ENCODE data around the gene COL26A1. TPM values are rescaled to one million over a fixed set of nuclear protein-coding genes. Genes with fewer than 3 reads are reported as not detected.

Gene COL26A1
- total and polyA plus RNA-seq, 2 of the 4 experiments (the other 2 are of a cell fraction) = not detected

DNA sequence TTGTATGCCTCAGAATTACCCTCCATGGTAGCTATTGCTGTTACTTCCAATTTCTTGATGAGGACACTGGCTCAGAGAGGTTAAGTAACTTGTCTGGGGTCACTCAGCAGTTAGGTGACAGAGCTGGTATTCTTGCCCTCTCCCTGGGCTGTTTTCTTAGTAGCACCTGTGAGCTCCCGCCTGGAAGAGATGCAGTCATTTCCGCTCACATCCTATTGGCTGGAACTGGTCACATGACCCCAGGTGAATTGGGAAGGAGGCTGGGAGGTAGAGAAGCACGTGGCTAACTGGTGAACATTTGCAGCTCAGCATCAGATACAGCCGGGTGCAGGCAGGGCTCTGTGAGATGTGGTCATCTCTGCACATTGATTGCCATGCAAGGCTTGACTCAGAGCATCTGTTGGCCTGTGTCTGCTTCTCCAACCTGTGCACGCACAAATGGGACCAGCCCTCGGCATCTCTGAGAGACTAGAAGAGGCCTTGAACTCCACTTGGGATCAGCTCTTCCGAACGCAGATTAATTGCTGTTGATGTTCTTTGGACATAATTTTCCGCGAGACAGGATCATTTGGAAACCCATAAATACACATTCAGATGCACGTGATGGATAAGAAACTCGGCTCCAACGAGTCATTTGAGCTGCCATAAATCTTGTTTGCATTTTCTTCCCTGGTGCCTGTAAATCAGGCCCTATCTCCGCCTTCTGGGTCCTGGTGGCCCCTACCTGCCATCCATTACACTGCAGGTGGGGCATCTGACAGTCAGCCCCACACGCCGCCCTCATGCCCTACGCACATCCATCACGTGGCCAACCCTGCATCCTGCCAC is 223.6 kb downstream of the COL26A1 start (continued):
- no peak for TF ChIP-seq FOS (IDR thresholded peaks at IDR 0.05; ENCODE audit: low read depth, low read length)

DNA sequence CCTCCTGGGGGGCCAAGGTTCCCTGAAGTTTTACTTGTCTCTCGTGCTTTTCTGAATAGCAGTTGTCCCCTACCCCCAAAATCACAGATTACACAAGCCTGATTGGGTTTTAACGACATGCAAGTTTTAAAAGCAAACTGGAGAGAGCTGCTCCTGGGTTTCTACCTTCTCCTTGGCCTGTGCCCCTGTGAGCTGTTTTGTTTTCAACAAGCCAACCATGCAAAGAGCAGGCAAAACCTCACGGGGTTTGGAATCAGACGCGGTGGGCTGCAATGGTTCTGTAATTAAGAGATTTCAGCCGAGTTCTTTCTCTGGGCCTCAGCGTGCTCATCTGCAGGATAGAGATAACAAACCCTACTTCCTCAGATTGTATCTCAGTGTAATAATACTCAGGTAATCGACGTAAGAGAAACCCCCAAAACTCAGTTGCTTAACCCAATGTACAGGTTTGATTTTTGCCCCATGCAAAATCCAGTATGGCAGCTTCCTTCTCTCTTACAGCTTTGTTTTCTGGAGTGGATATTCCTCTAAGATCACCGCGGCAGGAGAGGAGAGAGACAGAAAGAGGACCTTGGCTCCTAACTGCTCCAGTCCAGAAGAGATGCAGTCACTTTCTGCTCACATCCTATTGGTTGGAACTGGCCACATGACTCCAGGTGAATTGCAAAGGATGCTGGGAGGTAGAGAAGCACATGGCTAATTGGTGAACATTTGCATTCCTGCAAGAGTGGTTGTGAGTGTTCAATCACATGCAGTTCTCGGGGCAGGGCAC is 224.4 kb downstream of the COL26A1 start:
- no peak overlapping the region for H2AK5ac ChIP-seq (ENCODE audit: low read depth, low read length)
- no peak overlapping the region for H3K27ac ChIP-seq (ENCODE audit: insufficient read depth, low read length)
- H2AK9ac ChIP-seq (replicated peaks; ENCODE audit: low read depth, low read length, poor library complexity) = no peak overlapping the region
- H3K9me1 ChIP-seq (ENCODE audit: insufficient read depth, low read length) = no peaks in the 10 kb centered on the region
- no peak overlapping the region for H2BK20ac ChIP-seq (ENCODE audit: low read depth, low read length)
- no peak overlapping the region for H4K8ac ChIP-seq (ENCODE audit: low read depth in 2 of 2, low read length in 2 of 2)
- no peaks in the 10 kb centered on the region for H3K36me3 ChIP-seq (ENCODE audit: control insufficient read depth, insufficient read depth, low read length)
- H2BK15ac ChIP-seq (ENCODE audit: low read depth, low read length) = no peak overlapping the region
- H3K14ac ChIP-seq (replicated peaks; ENCODE audit: low read depth, low read length) = no peak overlapping the region
- H3K79me1 ChIP-seq (ENCODE audit: low read depth in 1 of 2, low read length in 2 of 2) = no peaks in the 10 kb centered on the region
- DNase-seq (no peak), ATAC-seq (ENCODE audit: low read depth) (no peak)
- H2AFZ ChIP-seq (replicated peaks; ENCODE audit: low read length, poor library complexity) = no peak overlapping the region
- in situ Hi-C loops (cut with MboI; ENCODE audit: low sequenced_read_pairs) (no loop called here), dilution Hi-C loops (cut with HindIII; ENCODE audit: low sequenced_read_pairs, unreplicated experiment) (no loop called here), intact Hi-C loops (cut with micrococcal nuclease) (no loop called here)
- no peak overlapping the region for H3K4me2 ChIP-seq (ENCODE audit: low read depth, low read length)
- no peak for TF ChIP-seq MAZ (IDR thresholded peaks at IDR 0.05; ENCODE audit: borderline replicate concordance, low read depth, low read length)
- TF ChIP-seq BHLHE40 (IDR thresholded peaks at IDR 0.05; ENCODE audit: low read depth, low read length) = no peak
- TF ChIP-seq, protein P1, sequence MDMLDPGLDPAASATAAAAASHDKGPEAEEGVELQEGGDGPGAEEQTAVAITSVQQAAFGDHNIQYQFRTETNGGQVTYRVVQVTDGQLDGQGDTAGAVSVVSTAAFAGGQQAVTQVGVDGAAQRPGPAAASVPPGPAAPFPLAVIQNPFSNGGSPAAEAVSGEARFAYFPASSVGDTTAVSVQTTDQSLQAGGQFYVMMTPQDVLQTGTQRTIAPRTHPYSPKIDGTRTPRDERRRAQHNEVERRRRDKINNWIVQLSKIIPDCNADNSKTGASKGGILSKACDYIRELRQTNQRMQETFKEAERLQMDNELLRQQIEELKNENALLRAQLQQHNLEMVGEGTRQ (IDR thresholded peaks at IDR 0.05; ENCODE audit: low read depth, low read length) = peak; percentile 35; the same call in 1 of the 2 replicates
- TF ChIP-seq CEBPB (IDR thresholded peaks at IDR 0.05; ENCODE audit: low read depth, low read length) = no peak
- TF ChIP-seq SMC3 (IDR thresholded peaks at IDR 0.05; ENCODE audit: low read depth, low read length) = no peak
- TF ChIP-seq POLR2A (IDR thresholded peaks at IDR 0.05; ENCODE audit: low read depth, low read length) = no peak
- H3K9me3 ChIP-seq (ENCODE audit: control insufficient read depth, insufficient read depth, low read length) = peaks cover 7% of the 10 kb centered on the region; the same call in 1 of the 2 replicates
- H3K56ac ChIP-seq (ENCODE audit: extremely low read depth, insufficient read depth, low read length) = no peak overlapping the region
- H4K5ac ChIP-seq (ENCODE audit: low read depth, low read length) = no peak overlapping the region
- POLR2A ChIA-PET (ENCODE audit: unreplicated experiment) = no interaction called here
- H3K18ac ChIP-seq (ENCODE audit: low read depth, low read length) = no peak overlapping the region
- 67% methylated on average over 2 of the region's 12 CpGs; no CpG with 5 or more reads in 1 of the 2 experiments for WGBS, 2 experiments (ENCODE audit: extremely low coverage in 2 of 2, insufficient read length in 1 of 2)
- H3K4me3 ChIP-seq (ENCODE audit: insufficient read depth, low read depth, low read length) = no peak overlapping the region
- no peak overlapping the region for H4K91ac ChIP-seq (ENCODE audit: insufficient read depth, low read depth, low read length)
- H3K27me3 ChIP-seq (ENCODE audit: control insufficient read depth, insufficient read depth, low read length) = peaks cover 18% of the 10 kb centered on the region
- BruUV-seq (replicated peaks) = no TSS peak
- H3K4ac ChIP-seq (ENCODE audit: low read depth, low read length) = no peak overlapping the region
- H3K23ac ChIP-seq (ENCODE audit: low read depth, low read length) = no peak overlapping the region
- H3K4me1 ChIP-seq (ENCODE audit: control insufficient read depth, insufficient read depth, low read length) = peaks cover 2% of the 10 kb centered on the region; the same call in 1 of the 2 replicates
- no peaks in the 10 kb centered on the region for H4K20me1 ChIP-seq (ENCODE audit: insufficient read depth, low read length)
- no peak overlapping the region for H2BK120ac ChIP-seq (ENCODE audit: low read depth, low read length)
- H3K9ac ChIP-seq (ENCODE audit: low read depth, low read length) = no peak overlapping the region
- H2BK5ac ChIP-seq (ENCODE audit: low read depth, low read length, poor library complexity, severe bottlenecking) = no peak overlapping the region
- CTCF ChIA-PET = no interaction called here
